ENCODE measurements around the gene SS18.

The SS18 gene

GRCh38 chr18:26091047-26091630, 726 bp upstream of the SS18 start:
- H3K27ac ChIP-seq, result peak overlapping the region; percentile 80
- peaks cover 5% of the 10 kb centered on the region for H3K36me3 ChIP-seq
- peaks cover 19 to 20% of the 10 kb centered on the region in 2 experiments for H3K4me1 ChIP-seq (ENCODE audit: control insufficient read depth in 1 of 2, insufficient read depth in 1 of 2, low read depth in 1 of 2, low read length in 1 of 2)
- no peaks in the 10 kb centered on the region for H3K9me3 ChIP-seq
- H3K4me3 ChIP-seq (ENCODE audit: low read depth in 1 of 2, low read length in 1 of 2), result peak overlapping the region; percentile 68 to 80
- TF ChIP-seq, protein P1, sequence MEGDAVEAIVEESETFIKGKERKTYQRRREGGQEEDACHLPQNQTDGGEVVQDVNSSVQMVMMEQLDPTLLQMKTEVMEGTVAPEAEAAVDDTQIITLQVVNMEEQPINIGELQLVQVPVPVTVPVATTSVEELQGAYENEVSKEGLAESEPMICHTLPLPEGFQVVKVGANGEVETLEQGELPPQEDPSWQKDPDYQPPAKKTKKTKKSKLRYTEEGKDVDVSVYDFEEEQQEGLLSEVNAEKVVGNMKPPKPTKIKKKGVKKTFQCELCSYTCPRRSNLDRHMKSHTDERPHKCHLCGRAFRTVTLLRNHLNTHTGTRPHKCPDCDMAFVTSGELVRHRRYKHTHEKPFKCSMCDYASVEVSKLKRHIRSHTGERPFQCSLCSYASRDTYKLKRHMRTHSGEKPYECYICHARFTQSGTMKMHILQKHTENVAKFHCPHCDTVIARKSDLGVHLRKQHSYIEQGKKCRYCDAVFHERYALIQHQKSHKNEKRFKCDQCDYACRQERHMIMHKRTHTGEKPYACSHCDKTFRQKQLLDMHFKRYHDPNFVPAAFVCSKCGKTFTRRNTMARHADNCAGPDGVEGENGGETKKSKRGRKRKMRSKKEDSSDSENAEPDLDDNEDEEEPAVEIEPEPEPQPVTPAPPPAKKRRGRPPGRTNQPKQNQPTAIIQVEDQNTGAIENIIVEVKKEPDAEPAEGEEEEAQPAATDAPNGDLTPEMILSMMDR (IDR thresholded peaks at IDR 0.05), result no peak
- H3K27me3 ChIP-seq, result peaks cover 5% of the 10 kb centered on the region

DNA sequence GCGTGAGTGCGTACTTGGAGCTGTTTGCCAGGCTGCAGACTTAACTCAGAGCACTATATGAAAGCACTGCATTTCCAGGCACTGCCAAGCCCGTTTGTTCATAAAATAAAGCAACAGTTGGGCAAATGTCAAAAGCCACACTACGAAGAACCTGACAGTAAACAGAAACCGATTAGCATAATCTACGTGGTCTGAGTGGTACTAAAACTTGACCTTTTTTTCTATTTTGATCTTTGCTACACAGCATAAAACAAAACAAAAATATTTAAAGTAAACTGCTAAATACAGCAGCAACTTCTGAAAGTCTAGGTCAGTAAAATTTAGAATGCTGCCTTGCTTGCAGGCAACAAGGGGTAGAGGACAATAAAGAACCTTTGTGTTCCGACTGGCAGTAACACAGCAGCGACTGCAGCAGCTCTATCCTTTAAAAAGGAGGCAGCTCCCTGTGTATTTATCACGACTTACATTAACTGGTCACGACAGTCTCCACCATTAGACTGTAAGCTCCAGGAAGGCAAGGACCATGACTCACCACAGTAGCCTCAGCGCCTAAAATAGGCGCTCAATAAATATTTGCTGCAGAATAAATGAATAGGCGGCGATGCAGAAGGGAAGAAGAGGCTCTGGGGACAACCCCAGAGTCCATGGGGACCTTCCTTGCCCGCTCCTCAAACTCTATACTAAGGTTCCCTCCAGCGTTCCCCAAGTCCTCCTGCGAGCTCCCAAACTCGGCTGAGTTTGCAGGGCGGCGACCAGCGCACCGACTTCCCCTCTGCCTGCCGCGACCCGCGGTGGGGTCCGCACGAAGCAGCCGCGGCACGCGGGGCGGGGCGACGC, 902 bp downstream of the SS18 start:
- Histone ChIP-seq H3K27ac (peak overlapping the region; percentile 80), H3K36me3 (peaks cover 10% of the 10 kb centered on the region), H3K9me3 (no peaks in the 10 kb centered on the region), H3K4me1 (ENCODE audit: control insufficient read depth in 1 of 2, insufficient read depth in 1 of 2, low read depth in 1 of 2, low read length in 1 of 2) (peaks cover 19 to 20% of the 10 kb centered on the region in 2 experiments), H3K4me3 (ENCODE audit: low read depth in 1 of 2, low read length in 1 of 2) (peak overlapping the region; percentile 68 to 80), H3K27me3 (peaks cover 5% of the 10 kb centered on the region)
- TF ChIP-seq, protein P1 (IDR thresholded peaks at IDR 0.05), result no peak

DNA sequence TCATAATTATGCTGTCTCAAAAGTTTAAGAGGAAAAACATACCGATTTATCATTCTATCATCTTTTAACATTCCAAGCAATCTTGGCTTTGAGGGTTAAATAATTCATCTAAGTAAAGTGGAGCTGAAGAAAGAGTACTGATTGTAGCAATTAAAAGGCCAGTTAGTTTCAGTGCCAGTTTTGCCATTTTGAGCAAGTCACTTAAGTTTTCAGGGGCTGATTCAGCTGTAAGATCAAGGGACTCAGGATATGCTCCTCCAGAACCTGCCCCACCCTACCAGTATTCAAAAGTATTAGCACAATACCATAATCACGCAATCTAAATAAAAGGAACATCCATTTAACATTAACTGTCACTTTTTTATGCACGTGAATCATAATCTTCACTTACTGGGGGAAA, 1.9 kb downstream of the SS18 start:
- H3K4me1 ChIP-seq (ENCODE audit: control insufficient read depth in 1 of 2, insufficient read depth in 1 of 2, low read depth in 1 of 2, low read length in 1 of 2), result peaks cover 19 to 20% of the 10 kb centered on the region in 2 experiments
- no peak overlapping the region for H3K27ac ChIP-seq
- no peaks in the 10 kb centered on the region for H3K9me3 ChIP-seq
- peaks cover 5% of the 10 kb centered on the region for H3K27me3 ChIP-seq
- TF ChIP-seq, protein P1 (IDR thresholded peaks at IDR 0.05), result no peak
- peaks cover 10% of the 10 kb centered on the region for H3K36me3 ChIP-seq
- H3K4me3 ChIP-seq (ENCODE audit: low read depth in 1 of 2, low read length in 1 of 2), result no peak overlapping the region

GRCh38 chr18:26086959-26087358, 3.5 kb downstream of the SS18 start:
- no peaks in the 10 kb centered on the region for H3K9me3 ChIP-seq
- H3K4me1 ChIP-seq (ENCODE audit: control insufficient read depth in 1 of 2, insufficient read depth in 1 of 2, low read depth in 1 of 2, low read length in 1 of 2), result peaks cover 19 to 20% of the 10 kb centered on the region in 2 experiments
- TF ChIP-seq, protein P1 (IDR thresholded peaks at IDR 0.05), result no peak
- H3K27me3 ChIP-seq, result peaks cover 5% of the 10 kb centered on the region
- peaks cover 10% of the 10 kb centered on the region for H3K36me3 ChIP-seq
- no peak overlapping the region for H3K27ac ChIP-seq
- no peak overlapping the region for H3K4me3 ChIP-seq (ENCODE audit: low read depth in 1 of 2, low read length in 1 of 2)

GRCh38 chr18:26085056-26085455, 5.4 kb downstream of the SS18 start:
- TF ChIP-seq, protein P1 (IDR thresholded peaks at IDR 0.05), result no peak
- H3K36me3 ChIP-seq, result peaks cover 10% of the 10 kb centered on the region

More at GRCh38 chr18:26085056-26085455, 5.4 kb downstream of the SS18 start:
- no peak overlapping the region for H3K27ac ChIP-seq
- peaks cover 13 to 14% of the 10 kb centered on the region in 2 experiments for H3K4me1 ChIP-seq (ENCODE audit: control insufficient read depth in 1 of 2, insufficient read depth in 1 of 2, low read depth in 1 of 2, low read length in 1 of 2)
- H3K9me3 ChIP-seq, result no peaks in the 10 kb centered on the region
- no peak overlapping the region for H3K4me3 ChIP-seq (ENCODE audit: low read depth in 1 of 2, low read length in 1 of 2)
- no peaks in the 10 kb centered on the region for H3K27me3 ChIP-seq

Data from neutrophil (primary cell).